EH (cell line): Measurements from ENCODE around the gene KPTN.

Source experiments
- DNase-seq: peaks from one replicate; pipeline ENCODE4 v3.0.0-alpha.2; 2015; ENCODE audit warnings: low read depth

KPTN gene

DNA sequence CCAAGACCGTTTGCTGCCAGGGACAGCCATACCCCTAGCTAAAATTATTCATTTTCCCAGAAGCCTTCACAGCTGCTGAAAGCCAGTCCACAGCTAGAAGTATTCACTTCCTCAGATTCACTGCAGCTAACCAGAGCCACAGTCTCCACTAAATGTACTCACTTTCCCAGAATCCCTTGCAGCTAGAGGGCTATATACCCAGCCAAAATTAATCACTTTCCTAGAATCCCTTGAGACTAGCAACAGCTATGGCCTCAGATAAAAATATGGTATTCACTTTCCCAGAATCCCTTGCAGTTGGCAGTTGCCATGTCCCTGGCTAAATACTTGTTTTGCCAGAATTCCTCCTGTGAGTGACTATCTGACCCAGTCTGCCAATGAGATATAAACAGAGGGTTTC, 50.9 kb downstream of the KPTN start:
- peak; percentile 45 for DNase-seq

DNA sequence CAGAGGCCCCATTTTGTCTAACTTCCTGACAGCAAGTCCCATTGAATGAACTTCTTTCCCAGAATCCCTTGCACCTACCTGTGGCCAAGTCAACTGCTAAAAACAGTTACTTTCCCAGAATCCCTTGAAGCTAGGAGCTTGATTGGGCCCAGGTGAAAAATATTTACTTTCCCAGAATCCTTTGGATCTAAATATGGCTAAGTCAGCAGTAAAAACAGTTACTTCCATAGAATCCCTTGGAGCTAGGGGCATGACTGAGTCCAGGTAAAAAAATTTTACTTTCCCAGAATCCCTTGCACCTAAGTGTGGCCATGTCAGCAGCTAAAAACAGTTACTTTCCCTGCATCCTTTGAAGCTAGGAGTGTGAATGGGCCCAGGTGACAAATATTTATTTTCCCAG, 51.5 kb downstream of the KPTN start:
- no peak for DNase-seq

DNA sequence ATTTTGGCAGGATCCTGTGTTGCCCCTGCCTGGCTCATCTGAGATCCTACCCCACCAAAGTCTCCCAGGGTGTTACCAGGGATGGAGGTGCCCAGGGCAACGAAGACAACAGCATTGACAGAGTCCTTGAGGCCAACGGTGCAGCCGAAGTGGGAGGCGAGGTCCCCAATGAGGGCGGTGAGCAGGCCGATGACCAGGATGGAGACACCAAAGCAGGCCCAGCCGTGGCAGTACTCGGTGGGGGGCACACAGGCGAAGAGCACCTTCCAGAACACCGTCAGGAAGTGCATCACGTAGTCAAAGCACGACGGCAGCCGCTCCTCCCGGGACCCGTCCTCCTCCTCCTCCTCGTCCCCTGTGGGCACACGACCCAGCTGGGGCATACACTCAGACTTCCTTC, 51.9 kb downstream of the KPTN start:
- no peak for DNase-seq

DNA sequence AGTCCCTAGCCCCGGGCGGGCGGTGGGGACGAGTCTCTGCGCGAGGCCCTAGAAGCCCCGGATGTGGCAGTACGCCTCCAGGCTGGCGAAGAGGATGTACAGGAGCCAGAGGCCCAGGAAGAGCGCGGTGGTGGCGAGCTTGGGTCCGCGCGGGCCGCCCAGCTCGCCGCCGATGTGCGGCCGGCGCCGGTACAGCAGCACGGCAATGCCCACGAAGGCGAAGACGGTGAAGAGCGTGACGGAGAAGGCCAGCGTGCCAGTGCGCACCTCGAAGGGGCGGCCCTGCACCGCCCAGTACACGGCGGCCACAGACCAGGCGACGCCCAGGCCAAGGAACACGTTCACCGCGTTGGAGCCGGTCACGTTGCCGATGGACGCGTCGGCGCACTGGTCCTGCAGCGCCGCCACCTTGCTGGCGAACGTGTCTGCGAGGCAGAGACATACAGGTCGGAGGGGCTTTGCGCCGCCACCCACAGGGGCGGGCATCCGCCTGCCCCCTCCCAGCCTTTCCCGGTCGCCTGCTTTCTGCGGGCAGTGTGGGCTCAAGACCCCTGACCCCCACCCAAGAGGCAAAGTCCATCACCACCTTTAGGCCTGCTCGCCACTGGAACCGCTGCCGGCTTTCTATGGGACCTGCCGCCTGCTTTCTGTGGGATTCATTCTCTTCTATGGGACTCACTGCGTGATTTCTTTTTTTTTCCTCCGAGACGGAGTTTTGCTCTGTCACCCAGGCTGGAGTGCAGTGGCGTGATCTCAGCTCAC, 53.8 kb downstream of the KPTN start:
- peak; percentile 59 for DNase-seq

DNA sequence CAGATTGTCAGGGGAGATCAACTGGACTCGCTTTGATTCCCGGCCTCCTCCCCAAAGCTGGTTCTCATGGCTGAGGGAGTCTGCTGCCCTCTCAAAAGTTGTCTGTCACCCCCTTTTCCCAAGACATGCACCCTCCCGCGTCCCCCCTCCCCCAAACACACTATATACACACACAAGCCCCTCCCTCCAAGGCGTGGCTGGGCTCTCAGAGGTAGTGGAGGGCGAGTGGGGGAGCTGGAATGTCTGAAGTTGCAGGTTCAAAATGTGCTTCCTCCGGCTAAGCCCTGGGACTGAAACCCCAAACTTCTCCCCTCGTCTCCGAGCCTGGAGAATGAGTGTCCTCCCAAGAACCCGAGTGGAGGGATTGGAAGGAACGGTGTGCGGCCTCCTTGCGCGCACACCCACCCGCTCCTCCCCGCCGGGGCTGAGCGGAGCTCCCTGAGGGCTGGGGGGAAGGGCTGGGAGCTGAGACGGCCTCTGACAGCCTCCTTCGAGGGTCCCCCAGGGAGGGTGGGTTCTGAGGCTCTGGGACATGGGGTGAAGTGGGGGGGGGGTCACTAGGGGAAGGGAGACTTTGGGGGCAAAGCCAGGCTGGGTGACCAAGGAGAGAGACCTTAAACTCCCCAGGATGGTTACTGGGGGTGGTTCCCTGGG, 54.8 kb downstream of the KPTN start:
- DNase-seq, result no peak

DNA sequence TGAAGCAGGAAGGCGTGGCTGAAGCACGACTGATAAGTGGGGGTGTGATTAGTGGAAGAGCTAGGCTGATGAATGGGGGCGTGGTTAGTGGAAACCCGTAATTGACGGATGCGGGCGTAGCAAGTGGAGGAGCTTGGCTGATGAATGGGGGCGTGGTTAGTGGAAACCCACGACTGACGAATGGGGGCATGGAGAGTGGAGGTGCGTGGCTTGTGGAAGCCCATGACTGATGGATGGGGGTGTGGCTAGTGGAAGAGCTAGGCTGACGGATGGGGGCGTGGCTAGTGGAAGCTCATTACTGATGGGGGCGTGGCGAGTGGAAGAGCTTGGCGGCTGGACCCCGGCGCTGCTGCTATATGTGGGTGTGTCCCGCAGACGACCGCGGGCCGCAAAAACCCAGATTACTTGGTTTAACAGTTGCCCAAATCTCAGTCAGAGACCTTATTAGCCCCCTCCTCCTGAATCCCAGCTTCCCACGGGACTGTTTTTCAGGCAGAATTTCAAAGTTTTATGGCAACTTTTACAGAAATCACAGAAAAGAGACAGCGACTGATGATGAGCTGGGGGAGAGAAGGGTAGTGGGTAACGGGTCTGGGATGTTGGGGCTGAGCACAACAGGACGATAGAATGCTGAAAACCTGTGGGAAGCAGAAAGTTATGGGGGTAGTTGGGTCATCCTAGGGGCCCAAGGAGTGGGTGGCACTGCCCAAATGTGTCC, 55.7 kb downstream of the KPTN start:
- peak; percentile 100 for DNase-seq

DNA sequence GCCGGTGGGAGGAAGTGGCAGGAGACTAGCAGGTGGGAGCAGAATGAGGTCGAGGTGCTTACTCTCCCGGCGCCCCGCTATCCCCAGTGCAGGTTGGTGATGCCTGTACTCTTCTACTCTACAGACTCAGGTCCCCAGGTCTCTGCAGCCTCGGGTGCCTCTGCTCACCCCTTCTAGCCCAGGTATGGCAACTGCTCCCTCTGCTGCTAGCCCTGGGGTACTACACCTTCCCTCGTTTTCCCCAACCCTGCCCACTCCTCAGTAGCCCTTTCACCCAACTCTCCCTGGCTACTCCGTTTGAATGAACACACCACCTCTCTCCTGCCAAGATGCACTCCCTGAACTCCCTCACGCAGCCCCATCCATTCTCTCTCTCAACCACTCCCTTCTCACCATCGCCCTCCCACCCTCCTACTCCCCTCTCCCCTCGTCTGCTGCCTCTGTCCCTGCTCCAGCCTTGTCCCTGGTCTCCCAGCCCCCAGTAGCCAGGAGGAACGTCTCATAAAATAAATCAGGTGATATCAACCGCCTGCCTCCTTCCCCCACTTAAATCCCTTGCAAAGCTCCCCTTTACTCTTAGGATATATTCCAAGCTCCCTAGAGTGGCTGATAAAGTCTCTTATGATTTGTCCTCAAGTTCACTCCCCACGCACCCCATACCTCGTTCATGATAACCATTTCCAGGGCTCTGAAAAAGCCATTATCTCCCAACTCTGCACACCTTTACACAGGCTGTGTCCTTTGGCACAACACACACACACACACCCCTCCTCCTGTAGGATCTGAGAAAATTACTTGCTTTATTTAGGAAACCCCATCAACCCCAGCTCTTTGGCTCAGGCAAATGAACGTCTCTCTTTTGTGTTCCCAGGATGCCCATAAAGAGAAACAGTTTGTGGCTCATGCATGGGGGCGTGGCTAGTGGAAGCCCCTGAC, 56.5 kb downstream of the KPTN start:
- peak; percentile 70 for DNase-seq
